AG04450 (cell line): ENCODE measurements around the gene SAMD11. TPM values are rescaled to one million over a fixed set of nuclear protein-coding genes. Genes with fewer than 3 reads are reported as not detected.
"Not testable (repeated sequence)": the region's sequence is repeated elsewhere in the genome, so short reads cannot be mapped to it uniquely, and the experiment has no call there.

Experiments used
- CTCF ChIA-PET: fragments of 300-600, 350-600 bp; formaldehyde crosslinking; extraction: SDS; loops from one replicate; lab custom pipeline; 2022; ENCODE audit warnings: antibody characterized with exemption, inconsistent platforms; lab: Charles Lee
- POLR2A ChIA-PET: fragments of 350-600 bp; formaldehyde crosslinking; extraction: SDS; loops from one replicate; lab custom pipeline; 2021; ENCODE audit warnings: antibody characterized with exemption, inconsistent platforms; lab: Yijun Ruan, JAX
- DNase-seq: peaks from one replicate; pipeline ENCODE4 v3.0.0-alpha.2; 2011; ENCODE audit warnings: low read depth, low spot score
- H3K27ac ChIP-seq: one replicate; pipeline ENCODE4 v1.5.1; 2012; ENCODE audit warnings: low read depth, low read length, control low read depth
- H3K27me3 ChIP-seq: one replicate; pipeline ENCODE4 v1.6.0; 2012; ENCODE audit warnings: low read length; ENCODE audit not compliant: control insufficient read depth, insufficient read depth
- H3K4me3 ChIP-seq: 2 replicates; pipeline ENCODE4 v1.5.1; 2011; ENCODE audit warnings: mild to moderate bottlenecking, low read depth, low read length, control low read depth
- H3K9me3 ChIP-seq: 2 replicates; pipeline ENCODE4 v1.5.1; 2012; ENCODE audit warnings: low read length; ENCODE audit not compliant: control insufficient read depth, insufficient read depth
- CTCF ChIP-seq: IDR thresholded peaks from 2 replicates; pipeline ENCODE4 v1.5.1; 2011; ENCODE audit warnings: low read depth, low read length, control low read depth, inconsistent platforms
- polyA plus RNA-seq: library from polyadenylated mRNA; depleted of rRNA; stranded (reverse); fragments of >200 nt; gene quantifications from 2 replicates; pipeline ENCODE4 v1.2.3, GENCODE V29; 2011

SAMD11 gene
- polyA plus RNA-seq, 1 experiment: 1.6 TPM

- Histone ChIP-seq H3K27me3 (peaks cover 35% of the 10 kb centered on the region), H3K27ac (no peak overlapping the region), H3K4me3 (no peak overlapping the region), H3K9me3 (no peaks in the 10 kb centered on the region; the same call in 1 of the 2 replicates)
- ChIA-PET CTCF (interaction anchor here (0.9 to 1.8 kb wide), 10 partner anchors 7 to 79 kb away, joined by 3 to 15 read pairs (median 4); no protein-coding TSS in a partner anchor), POLR2A (no interaction called here)
- DNase-seq: no peak
- TF ChIP-seq CTCF: no peak
These were observed 61.4 kb downstream of the SAMD11 start for GRCh38 chr1:985126-985525.

GRCh38 chr1:988061-988460, 64.3 kb downstream of the SAMD11 start:
- CTCF ChIA-PET, DNase-seq, H3K4me3 ChIP-seq, POLR2A ChIA-PET, H3K27ac ChIP-seq: not testable (repeated sequence)
- Histone ChIP-seq H3K27me3 (peaks cover 14% of the 10 kb centered on the region), H3K9me3 (peaks cover 16% of the 10 kb centered on the region)

GRCh38 chr1:991275-991674, 67.6 kb downstream of the SAMD11 start:
- H3K27me3 ChIP-seq, POLR2A ChIA-PET, H3K4me3 ChIP-seq, DNase-seq, H3K27ac ChIP-seq: not testable (repeated sequence)
- CTCF ChIA-PET: interaction anchor here (0.6 kb wide), 1 partner anchor 73 kb away, joined by 3 read pairs; no protein-coding TSS in a partner anchor
- peaks cover 23% of the 10 kb centered on the region for H3K9me3 ChIP-seq

- H3K9me3 ChIP-seq: peaks cover 23% of the 10 kb centered on the region
- DNase-seq: no peak
- CTCF ChIA-PET: interaction anchor here (0.6 to 1.1 kb wide), 2 partner anchors 7 to 72 kb away, joined by 3 to 8 read pairs; no protein-coding TSS in a partner anchor
- no peak for TF ChIP-seq CTCF
- no peak overlapping the region for H3K27ac ChIP-seq
- peaks cover 4% of the 10 kb centered on the region for H3K27me3 ChIP-seq
- no peak overlapping the region for H3K4me3 ChIP-seq
- POLR2A ChIA-PET: no interaction called here
These were observed 68.2 kb downstream of the SAMD11 start for GRCh38 chr1:991895-992294.

GRCh38 chr1:992362-992761, 68.6 kb downstream of the SAMD11 start:
- CTCF ChIA-PET: interaction anchor here (1.1 kb wide), 1 partner anchor 8 kb away, joined by 8 read pairs; no protein-coding TSS in a partner anchor
- Histone ChIP-seq H3K27ac (no peak overlapping the region), H3K9me3 (peaks cover 23% of the 10 kb centered on the region), H3K4me3 (no peak overlapping the region), H3K27me3 (peaks cover 8% of the 10 kb centered on the region)
- POLR2A ChIA-PET: no interaction called here
- DNase-seq: no peak
- TF ChIP-seq CTCF: no peak

GRCh38 chr1:993379-993995, 69.8 kb downstream of the SAMD11 start:
- no peak for DNase-seq
- H3K27ac ChIP-seq: no peak overlapping the region
- peaks cover 23% of the 10 kb centered on the region for H3K9me3 ChIP-seq
- no peak for TF ChIP-seq CTCF
- ChIA-PET POLR2A (interaction anchor here (1.2 kb wide), 1 partner anchor 280 kb away, joined by 3 read pairs; the partner anchor contains the start of gene UBE2J2), CTCF (interaction anchor here (0.7 to 2.9 kb wide), 4 partner anchors 8 to 10 kb away, joined by 3 to 14 read pairs (median 6); no protein-coding TSS in a partner anchor)
- no peak overlapping the region for H3K4me3 ChIP-seq
- H3K27me3 ChIP-seq: peaks cover 12% of the 10 kb centered on the region
